ENCODE data around the gene PRRX2. TPM values are rescaled to one million over a fixed set of nuclear protein-coding genes. Genes with fewer than 3 reads are reported as not detected.

Gene PRRX2
- total RNA-seq, 4 donors from 2014 or later = 9.6 to 32.1 (median 14.9) TPM

GRCh38 chr9:129701549-129701948 is 36.1 kb downstream of the PRRX2 start:
- Histone ChIP-seq H3K9me3 (no peaks in the 10 kb centered on the region), H3K4me1 (peaks cover 0 to 52% (median 0%) of the 10 kb centered on the region in 4 donors), H3K36me3 (no peaks in the 10 kb centered on the region), H3K27me3 (peaks cover 0 to 33% of the 10 kb centered on the region in 2 donors), H3K4me3 (no peak overlapping the region), H3K27ac (no peak overlapping the region)
- no peak for DNase-seq (ENCODE audit: low spot score in 2 of 2)
- WGBS, 2 donors = 67 to 78% methylated on average over 5 of the region's 5 CpGs
- TF ChIP-seq, protein P1, sequence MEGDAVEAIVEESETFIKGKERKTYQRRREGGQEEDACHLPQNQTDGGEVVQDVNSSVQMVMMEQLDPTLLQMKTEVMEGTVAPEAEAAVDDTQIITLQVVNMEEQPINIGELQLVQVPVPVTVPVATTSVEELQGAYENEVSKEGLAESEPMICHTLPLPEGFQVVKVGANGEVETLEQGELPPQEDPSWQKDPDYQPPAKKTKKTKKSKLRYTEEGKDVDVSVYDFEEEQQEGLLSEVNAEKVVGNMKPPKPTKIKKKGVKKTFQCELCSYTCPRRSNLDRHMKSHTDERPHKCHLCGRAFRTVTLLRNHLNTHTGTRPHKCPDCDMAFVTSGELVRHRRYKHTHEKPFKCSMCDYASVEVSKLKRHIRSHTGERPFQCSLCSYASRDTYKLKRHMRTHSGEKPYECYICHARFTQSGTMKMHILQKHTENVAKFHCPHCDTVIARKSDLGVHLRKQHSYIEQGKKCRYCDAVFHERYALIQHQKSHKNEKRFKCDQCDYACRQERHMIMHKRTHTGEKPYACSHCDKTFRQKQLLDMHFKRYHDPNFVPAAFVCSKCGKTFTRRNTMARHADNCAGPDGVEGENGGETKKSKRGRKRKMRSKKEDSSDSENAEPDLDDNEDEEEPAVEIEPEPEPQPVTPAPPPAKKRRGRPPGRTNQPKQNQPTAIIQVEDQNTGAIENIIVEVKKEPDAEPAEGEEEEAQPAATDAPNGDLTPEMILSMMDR (IDR thresholded peaks at IDR 0.05) = no peak
- TF ChIP-seq EP300 (IDR thresholded peaks at IDR 0.05) (no peak), POLR2A (IDR thresholded peaks at IDR 0.05) (no peak)

- WGBS, 2 donors = 38 to 41% methylated on average over 19 of the region's 19 CpGs
- H3K36me3 ChIP-seq = no peaks in the 10 kb centered on the region
- peaks cover 0 to 39% (median 0%) of the 10 kb centered on the region in 4 donors for H3K4me1 ChIP-seq
- H3K9me3 ChIP-seq = no peaks in the 10 kb centered on the region
- peak in 1 of 2 donors; percentile 39 for TF ChIP-seq EP300 (IDR thresholded peaks at IDR 0.05)
- TF ChIP-seq POLR2A (IDR thresholded peaks at IDR 0.05) = no peak
- TF ChIP-seq, protein P1 (IDR thresholded peaks at IDR 0.05) = no peak
- H3K27ac ChIP-seq = peak overlapping the region; percentile 26 to 76 (median 61)
- H3K4me3 ChIP-seq = no peak overlapping the region
- peak in 1 of 2 donors; percentile 52 for DNase-seq (ENCODE audit: low spot score in 2 of 2)
- peaks cover 0 to 22% of the 10 kb centered on the region in 2 donors for H3K27me3 ChIP-seq
Measured at GRCh38 chr9:129702589-129703520, 37.4 kb downstream of the PRRX2 start.

DNA sequence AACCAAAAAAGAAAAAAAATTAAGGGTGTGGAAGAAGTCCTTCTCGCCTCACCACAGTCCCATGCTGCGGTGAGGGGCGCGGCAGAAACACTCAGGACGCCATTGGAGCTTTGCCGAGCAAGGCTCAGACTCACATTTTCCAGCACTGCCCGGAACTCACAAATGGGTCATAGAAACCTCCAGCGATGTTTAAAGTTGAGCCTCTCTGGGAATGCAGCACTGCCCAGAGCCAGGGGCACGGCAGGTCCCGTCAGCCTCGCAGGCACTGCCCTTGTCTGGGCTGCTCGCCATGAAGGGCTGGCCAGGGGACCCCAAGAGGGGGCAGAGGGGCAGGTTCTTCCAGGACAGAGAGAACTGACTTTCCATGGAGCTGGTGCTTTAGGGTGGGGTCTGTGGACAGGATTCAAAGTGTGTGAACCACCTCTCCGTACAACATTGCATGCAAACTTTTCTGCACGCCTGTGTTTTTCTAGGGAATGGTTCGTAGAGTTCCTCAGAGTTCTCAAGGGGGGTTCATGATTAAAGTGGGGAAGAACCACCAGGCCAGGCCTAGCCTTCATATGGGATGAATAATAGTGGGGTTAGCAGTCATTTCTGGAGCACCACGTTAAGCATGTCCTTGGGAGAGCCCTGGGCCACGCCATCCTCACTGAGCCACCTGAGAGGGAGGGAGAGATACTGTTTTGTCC is 38.4 kb downstream of the PRRX2 start:
- TF ChIP-seq EP300 (IDR thresholded peaks at IDR 0.05) = peak in 1 of 2 donors; percentile 58
- TF ChIP-seq, protein P1 (IDR thresholded peaks at IDR 0.05) = no peak
- no peak for TF ChIP-seq POLR2A (IDR thresholded peaks at IDR 0.05)
- Histone ChIP-seq H3K27ac (peak overlapping the region in 3 of 4 donors; percentile 26 to 76 (median 65)), H3K36me3 (no peaks in the 10 kb centered on the region), H3K9me3 (no peaks in the 10 kb centered on the region), H3K27me3 (peaks cover 0 to 12% of the 10 kb centered on the region in 2 donors), H3K4me3 (peak overlapping the region in 2 of 4 donors; percentile 5 to 9), H3K4me1 (peaks cover 0 to 31% (median 0%) of the 10 kb centered on the region in 4 donors)
- WGBS, 2 donors = 18 to 37% methylated on average over 17 of the region's 17 CpGs
- peak; percentile 57 to 60 for DNase-seq (ENCODE audit: low spot score in 2 of 2)

- Histone ChIP-seq H3K27me3 (peaks cover 0 to 3% of the 10 kb centered on the region in 2 donors), H3K9me3 (no peaks in the 10 kb centered on the region), H3K4me1 (peaks cover 0 to 31% (median 0%) of the 10 kb centered on the region in 4 donors), H3K36me3 (no peaks in the 10 kb centered on the region), H3K27ac (peak overlapping the region in 2 of 4 donors; percentile 36 to 76), H3K4me3 (no peak overlapping the region)
- no peak for DNase-seq (ENCODE audit: low spot score in 2 of 2)
- TF ChIP-seq, protein P1 (IDR thresholded peaks at IDR 0.05) = no peak
- TF ChIP-seq POLR2A (IDR thresholded peaks at IDR 0.05) (no peak), EP300 (IDR thresholded peaks at IDR 0.05) (no peak)
- WGBS, 2 donors = 56 to 61% methylated on average over 8 of the region's 8 CpGs
Measured at GRCh38 chr9:129704807-129705206, 39.4 kb downstream of the PRRX2 start.
